HG03342 (cell line): ENCODE results near the gene TBRG1.

Experiments
- ATAC-seq: cut with Tn5 transposase; IDR thresholded peaks from one replicate; pipeline ENCODE4 v1.9.1; 2021; ENCODE audit warnings: mild to moderate bottlenecking, moderate library complexity; ENCODE audit not compliant: unreplicated experiment

Gene TBRG1

DNA sequence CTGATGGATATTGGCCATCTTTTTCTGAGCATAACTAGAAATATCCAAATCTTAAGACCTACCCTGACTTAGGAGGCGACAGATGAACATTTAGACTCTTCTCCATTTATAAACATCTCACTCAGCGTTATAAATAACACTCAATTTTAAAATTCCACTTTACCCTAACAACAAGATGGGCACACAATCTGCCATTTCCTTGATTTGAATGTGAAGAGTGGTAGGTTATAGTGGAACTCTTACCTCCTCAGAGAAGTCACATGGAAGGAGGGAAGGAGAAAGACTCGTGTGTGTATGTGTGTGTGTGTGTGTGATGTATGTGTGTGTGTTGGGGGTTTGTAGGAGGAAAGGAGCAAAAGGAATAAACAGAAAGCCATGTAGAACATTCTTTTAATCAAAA lies 35.8 kb downstream of the TBRG1 start:
- ATAC-seq: no peak

DNA sequence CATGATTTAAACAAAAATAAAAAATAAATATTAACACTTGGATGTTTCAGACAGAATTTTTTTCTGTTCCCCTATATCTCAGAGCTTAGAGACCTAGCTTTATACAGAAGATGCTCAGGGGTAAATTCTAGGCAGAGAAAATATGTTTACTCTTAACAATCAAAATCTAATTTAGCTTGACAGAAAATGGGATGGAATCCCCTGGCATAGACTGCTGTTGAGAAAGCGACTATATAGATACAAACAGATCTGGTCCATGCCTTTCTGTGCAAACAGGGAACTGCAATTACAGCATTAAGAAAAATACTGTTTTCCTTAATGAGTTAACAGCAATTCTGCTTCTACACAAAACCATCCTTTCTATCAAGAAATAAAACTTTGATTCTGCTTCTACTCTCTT lies 36.3 kb downstream of the TBRG1 start:
- ATAC-seq: no peak

DNA sequence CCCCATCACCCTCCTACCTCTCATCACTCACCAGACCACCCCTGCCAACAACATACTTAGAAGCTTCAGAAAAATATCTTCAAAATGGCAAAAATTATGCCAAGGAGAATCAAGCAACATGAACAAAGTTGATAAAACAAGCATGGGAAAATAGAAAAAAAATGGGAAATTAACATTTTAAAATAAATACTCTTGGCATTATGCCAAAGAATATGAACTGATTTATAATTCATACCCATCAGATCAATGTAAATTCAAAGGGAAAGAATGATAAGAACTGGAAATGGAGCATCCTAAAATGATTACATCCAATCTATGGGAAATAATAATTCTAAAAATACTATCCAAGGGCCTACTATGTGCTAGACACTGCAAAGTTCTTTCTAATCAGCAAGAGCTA lies 38.9 kb downstream of the TBRG1 start:
- ATAC-seq: no peak

DNA sequence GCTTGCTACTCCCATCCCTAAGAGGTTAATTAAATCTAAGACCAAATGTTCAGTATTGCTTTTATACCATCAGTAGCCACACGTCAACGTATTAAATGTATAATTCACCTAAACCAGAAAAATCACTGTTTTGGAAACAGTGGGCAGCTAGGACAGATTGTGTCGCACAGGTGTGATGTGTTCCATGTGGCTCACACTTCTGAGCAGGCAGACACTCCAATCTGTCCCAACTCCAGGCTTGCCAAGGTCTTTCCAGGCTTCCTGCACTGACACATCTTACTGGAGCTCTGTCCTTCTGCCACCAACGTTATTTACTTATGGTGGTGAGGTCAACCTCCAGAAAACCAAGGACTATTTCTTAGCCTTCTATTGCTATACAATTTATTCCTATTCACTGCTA lies 39.4 kb downstream of the TBRG1 start:
- ATAC-seq: no peak

DNA sequence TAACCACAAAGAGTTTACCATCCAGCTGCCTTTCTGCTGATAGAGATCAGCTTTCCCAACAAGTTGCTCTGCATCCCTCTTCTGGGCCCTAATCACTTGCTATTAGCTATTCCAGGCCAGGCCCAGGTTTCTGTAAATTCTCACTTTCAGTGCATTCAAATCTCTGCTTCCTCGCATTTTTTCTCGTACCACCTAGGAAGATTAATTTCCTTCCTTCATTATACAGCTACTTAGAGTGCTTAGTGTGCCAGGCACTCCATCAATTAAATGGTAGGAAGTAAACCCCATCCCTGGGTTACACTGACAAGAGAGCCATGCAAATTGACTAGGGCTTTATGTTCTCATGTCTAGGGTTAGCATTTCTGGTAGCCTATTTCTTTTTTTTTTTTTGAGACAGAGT lies 41.2 kb downstream of the TBRG1 start:
- ATAC-seq: no peak

DNA sequence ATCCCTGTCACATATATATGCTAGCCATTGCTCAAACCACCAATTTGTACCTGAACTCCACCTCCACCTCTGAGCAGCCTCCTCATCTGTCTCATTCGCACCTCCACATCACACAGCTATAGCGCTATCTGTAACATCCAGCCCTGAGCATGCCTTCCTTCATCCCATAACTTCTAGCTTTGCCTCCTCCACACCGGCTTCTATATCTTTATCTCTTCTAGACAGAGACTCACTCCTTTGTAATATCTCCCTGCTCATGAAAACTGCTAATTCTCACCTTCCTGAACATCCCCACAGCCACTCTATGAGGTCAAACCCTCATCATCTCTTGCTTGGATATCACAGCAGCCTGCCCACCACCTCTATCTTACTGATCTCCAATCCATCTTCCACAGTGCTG lies 44.9 kb downstream of the TBRG1 start:
- no peak for ATAC-seq

DNA sequence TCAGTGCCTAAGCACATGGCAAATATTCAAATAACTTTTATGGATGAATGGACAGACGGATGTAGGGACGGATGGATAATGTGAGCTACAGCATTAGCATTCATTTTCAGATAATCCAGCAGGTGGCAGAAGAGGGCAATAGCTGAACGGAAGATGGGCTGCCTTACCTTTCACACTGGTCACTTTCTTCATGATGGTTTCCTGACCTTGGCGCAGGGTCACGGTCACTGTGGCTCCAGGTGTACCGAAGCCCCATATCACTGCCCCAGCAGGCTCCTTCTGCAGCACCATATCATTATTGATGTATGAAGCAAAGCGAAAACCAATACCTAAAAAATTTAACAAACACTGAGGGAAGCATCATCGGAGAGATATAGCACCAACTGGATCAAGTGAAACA lies 46.5 kb downstream of the TBRG1 start:
- ATAC-seq: no peak

DNA sequence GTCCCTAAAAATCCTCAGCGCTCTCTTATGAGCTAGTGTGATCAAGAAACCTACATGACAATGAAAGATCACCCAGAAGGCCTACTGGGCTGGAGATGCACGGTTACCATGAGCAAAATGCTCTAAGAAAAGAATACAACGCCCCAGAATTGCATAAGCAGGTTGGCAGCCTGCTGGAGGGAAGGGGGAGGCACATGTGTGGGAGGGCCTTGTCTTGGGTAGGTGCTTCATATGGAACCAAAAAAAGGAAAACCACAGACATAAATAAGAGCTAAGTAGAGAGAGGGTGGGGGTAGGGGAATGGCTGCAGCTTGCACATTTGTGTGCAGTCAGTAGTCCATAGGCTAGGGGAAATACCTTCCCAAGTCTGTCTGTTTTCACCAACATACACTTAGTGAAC lies 48.1 kb downstream of the TBRG1 start:
- no peak for ATAC-seq

DNA sequence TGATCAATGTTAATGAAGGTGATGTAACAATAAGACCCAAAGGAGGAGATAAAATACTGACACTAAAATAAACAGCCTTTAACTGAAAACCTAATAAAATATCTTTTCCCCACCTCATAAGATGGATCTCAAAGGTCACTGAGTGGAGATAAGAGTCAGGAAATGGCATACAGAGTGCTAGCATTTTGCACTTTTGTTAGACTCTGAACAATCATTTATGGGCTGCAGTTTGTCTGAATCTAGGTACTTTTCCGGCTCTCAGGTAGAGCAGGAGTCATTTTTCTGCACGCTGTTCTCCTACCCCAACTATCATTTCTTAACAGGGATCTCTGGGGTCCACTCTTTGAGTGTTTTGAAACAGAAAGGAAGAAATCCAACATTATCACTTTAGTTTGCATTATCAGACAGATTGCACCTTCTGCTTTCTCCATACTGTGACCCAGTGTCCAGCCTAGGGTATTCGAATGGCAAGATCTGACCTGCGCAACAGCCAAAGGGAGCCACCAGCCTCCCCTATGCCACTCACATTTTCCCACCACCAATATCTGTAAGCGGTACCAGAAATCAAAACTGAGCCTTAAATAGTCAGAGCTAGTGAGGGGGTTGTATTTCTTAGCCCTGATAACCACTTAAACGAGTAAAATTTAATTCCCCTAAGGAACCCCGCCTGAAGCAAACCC lies 50.0 kb downstream of the TBRG1 start:
- ATAC-seq: no peak

DNA sequence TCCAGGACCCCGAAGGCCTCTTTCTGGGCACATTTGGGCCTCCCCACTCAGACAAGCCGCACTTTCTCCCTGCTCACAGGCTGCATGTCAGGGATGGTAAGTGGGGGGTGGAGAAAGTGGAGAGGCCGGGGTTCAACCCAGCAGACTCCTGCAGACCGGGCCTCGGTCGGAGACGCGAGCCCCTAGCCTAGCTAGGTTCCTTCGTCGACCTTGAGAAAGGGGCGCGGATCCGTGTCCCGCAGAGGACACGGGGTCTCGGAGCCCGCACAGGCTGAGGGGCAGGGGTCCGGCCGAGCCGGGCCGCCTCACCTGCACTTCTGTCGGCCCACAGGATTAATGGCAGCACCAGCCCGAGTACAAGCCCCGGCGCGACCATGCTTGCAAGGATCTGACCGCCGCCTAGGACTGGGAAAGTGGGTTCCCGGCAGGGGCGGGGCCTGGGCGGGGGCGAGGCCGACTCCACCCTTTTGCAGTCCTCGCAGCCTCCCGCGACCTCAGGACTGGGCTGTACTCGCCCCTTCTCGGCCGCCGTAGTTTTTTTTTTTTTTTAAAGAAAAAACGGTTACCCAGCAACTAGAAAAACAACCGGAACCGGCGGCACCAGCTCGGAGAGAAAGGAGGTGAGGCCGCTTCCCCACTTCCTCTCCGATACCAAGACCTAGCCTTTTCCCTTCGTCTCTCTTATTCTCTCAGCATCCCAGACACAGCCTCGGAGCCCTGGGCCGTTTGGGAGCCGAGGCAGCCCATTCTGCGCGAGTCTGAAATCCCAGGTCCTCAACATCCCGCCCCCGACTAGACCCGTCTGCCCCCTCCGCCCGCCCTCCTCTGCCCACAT lies 50.9 kb downstream of the TBRG1 start, which contains the start of the genes SIAE and SPA17:
Gene SIAE, minus strand, starts transcription at position 407 of the 835 bp plus-strand sequence. Its CDS starts 31 bp downstream, at position 376.
Gene SPA17, plus strand, starts transcription at position 572 of the 835 bp plus-strand sequence. CDS start 1,361 bp downstream, outside the sequence.
- ATAC-seq: peak; percentile 86

DNA sequence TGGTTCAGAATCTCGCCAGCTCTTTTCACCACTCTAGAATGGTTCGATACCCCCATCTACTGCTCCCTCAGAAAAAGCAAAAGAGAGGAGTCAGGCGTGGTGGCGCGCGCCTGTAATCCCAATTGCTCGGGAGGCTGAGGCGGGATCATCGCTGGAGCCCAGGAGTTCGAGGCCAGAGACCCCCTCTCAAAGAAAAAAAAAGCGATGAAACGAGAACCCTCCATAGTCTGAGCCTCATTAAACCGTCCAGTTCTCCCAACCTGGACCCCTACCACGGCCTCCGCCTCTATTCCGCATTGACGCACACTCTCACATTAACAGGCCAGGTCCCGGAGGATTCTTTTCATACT lies 51.5 kb downstream of the TBRG1 start:
- ATAC-seq: no peak

DNA sequence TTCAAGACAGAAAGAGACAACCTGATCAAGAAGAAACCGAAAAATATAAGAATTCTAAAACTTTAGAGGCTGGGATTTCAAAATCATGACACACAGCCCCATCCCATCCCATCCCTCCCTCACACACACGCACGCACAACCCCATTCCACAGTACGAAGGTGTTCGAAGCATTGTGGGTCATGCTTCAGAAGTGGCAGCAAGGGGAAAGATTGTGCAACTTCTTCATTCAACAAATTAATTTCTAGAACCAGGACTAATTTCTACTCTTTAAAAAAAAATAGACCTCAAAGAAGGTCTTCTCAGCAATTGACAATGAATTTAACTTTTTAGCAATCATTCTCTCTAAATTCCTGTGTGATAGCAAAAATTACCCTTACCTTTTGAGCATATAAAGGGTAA lies 51.9 kb downstream of the TBRG1 start:
- no peak for ATAC-seq

DNA sequence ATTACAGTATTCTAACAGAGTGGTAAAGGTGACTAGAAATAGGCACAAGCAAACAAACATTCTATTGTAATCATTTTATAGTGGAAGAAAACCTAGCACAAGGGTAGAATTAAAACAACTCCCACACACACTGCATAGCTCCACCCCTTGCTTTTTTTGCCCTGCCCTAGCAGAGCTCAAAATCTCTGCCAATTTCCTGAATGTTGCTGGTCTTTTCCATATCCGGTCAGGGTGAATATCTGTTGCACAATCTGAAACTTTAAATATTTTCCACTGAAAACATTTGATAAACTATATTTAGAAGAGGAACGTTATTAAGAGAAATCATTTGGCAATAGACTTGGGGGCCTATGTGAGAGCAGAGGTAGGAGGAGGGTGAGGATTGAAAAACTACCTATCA lies 53.7 kb downstream of the TBRG1 start:
- no peak for ATAC-seq

DNA sequence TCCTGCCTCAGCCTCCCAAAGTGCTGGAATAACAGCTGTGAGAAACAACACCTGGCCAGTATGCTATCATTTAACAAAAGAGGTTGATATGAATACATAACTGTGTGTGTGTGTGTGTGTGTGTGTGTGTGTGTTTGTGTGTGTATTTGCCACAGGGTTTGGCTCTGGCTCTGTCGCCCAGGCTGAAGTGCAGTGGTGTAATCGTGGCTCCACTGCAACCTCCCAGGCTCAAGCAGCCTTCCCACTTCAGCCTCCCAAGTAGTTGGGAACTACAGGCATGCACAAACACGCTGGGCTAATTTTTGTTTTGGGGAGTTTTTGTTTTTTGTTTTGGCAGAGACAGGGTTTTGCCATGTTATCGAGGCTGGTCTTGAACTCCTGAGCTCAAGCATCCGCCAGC lies 55.8 kb downstream of the TBRG1 start:
- no peak for ATAC-seq

DNA sequence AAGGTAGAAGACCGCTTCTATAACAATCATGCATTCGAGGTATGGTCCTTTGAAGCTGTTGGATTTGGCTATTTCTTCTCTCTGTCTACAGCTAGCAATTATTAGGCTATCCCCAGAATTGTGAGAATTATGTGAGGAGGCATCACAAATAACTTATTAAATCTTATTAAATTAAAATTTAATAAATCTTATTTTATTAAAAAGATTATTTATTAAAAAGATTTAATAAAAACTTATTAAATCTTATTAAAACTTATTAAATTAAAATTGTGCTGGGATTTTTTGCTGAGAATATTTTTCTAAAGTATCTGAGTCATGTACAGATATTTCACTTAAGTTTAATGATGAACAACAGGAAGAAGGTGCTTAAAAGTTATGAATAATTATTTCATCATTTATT lies 58.8 kb downstream of the TBRG1 start:
- ATAC-seq: no peak

DNA sequence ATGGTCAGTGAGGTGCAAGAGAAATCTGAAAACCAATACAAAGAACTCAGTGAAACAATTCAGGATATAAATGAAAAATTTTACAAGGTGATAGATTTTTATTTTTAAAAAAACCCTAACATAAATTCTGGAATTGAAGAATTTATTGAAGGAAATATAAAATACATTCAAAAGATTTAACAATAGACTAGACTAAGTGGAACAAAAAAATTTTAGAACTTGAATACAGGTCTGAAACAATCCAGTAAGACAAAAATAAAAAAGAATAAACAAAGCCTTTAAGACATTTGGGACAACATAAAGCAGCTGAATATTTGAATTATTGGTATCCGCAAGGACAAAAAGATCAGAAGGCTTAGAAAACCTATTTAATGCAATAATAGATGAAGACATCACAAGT lies 59.8 kb downstream of the TBRG1 start:
- no peak for ATAC-seq
